ENCODE results near the gene SLC6A1.

Gene SLC6A1

DNA sequence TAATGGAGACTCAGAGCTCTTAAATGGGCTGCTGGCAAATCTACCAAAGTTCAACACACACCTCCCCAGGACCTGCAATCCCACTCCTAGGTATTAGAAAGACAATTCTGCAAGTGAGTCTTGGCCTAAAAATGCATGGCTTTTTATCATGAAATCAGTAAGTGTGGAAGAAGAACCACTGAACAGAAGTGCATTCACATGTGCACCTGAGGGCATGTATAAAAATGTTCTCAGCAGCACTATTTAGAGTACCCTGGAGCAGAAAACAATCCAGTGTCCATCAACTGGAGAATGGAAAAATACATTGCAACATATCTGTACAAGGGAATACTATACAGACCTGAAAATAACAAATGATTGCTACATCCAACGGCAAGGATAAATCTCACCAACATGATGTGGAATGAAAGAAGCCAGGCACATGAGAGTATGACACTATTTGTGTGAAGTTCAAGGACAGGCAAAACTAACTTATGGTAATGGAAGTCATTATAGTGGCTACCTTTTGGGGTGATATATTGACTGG lies 8.1 kb upstream of the SLC6A1 start:
- H3K4me3 ChIP-seq (ENCODE audit: low read depth, low read length), result no peak overlapping the region
- TF ChIP-seq, protein P1, sequence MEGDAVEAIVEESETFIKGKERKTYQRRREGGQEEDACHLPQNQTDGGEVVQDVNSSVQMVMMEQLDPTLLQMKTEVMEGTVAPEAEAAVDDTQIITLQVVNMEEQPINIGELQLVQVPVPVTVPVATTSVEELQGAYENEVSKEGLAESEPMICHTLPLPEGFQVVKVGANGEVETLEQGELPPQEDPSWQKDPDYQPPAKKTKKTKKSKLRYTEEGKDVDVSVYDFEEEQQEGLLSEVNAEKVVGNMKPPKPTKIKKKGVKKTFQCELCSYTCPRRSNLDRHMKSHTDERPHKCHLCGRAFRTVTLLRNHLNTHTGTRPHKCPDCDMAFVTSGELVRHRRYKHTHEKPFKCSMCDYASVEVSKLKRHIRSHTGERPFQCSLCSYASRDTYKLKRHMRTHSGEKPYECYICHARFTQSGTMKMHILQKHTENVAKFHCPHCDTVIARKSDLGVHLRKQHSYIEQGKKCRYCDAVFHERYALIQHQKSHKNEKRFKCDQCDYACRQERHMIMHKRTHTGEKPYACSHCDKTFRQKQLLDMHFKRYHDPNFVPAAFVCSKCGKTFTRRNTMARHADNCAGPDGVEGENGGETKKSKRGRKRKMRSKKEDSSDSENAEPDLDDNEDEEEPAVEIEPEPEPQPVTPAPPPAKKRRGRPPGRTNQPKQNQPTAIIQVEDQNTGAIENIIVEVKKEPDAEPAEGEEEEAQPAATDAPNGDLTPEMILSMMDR (IDR thresholded peaks at IDR 0.05; ENCODE audit: low read depth, low read length), result no peak
- TF ChIP-seq POLR2A (IDR thresholded peaks at IDR 0.05; ENCODE audit: extremely low read depth, insufficient read length) (no peak), MYC (IDR thresholded peaks at IDR 0.05; ENCODE audit: low read depth, low read length) (no peak)
- DNase-seq (ENCODE audit: low read depth), result no peak

DNA sequence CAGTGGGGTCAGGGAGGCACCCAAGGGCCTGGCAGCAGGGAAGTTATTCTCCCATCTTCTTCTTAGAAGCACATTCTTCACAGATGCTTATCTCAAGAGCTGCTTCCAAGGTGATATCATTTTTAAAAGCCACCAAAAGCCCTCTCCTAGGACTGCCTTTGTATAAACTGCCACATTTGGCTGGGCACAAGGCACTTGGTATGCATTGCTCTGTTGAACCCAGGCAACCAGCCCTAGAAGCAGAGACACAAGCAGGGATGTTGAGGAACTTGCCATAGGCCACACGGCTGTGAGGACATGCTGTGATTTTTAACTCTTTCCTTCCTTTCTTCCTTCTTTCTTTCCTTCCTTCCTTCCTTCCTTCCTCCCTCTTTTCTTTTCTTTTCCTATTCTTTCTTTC lies 7.4 kb upstream of the SLC6A1 start:
- no peak overlapping the region for H3K4me3 ChIP-seq (ENCODE audit: low read depth, low read length)
- DNase-seq (ENCODE audit: low read depth), result no peak
- TF ChIP-seq, protein P1 (IDR thresholded peaks at IDR 0.05; ENCODE audit: low read depth, low read length), result no peak
- TF ChIP-seq, protein P2, sequence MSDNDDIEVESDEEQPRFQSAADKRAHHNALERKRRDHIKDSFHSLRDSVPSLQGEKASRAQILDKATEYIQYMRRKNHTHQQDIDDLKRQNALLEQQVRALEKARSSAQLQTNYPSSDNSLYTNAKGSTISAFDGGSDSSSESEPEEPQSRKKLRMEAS (IDR thresholded peaks at IDR 0.05; ENCODE audit: low read depth, low read length), result no peak
- TF ChIP-seq MYC (IDR thresholded peaks at IDR 0.05; ENCODE audit: low read depth, low read length) (no peak), POLR2A (IDR thresholded peaks at IDR 0.05; ENCODE audit: extremely low read depth, insufficient read length) (no peak)

DNA sequence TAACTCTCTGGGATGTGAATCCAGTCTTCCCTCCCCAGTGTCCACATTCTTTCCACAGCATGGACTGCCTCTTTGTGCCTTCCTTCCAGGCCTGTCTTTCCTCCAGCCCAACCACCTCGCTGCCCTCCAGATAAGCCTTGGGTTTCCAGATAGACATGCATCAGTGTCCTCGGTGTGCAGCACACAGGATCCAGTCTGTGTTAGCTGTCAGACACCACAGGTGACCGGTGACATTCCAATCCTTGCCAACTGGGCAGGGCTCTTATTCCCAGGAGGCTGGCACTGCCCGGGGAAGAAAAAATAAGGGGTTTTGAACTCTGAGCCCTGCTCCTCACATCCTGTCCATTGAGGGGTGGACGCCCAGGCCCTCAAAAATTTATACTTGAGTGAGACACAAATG lies 6.0 kb upstream of the SLC6A1 start:
- TF ChIP-seq POLR2A (IDR thresholded peaks at IDR 0.05; ENCODE audit: extremely low read depth, insufficient read length), result no peak
- TF ChIP-seq, protein P1 (IDR thresholded peaks at IDR 0.05; ENCODE audit: low read depth, low read length), result no peak
- DNase-seq (ENCODE audit: low read depth), result no peak
- no peak overlapping the region for H3K4me3 ChIP-seq (ENCODE audit: low read depth, low read length)

DNA sequence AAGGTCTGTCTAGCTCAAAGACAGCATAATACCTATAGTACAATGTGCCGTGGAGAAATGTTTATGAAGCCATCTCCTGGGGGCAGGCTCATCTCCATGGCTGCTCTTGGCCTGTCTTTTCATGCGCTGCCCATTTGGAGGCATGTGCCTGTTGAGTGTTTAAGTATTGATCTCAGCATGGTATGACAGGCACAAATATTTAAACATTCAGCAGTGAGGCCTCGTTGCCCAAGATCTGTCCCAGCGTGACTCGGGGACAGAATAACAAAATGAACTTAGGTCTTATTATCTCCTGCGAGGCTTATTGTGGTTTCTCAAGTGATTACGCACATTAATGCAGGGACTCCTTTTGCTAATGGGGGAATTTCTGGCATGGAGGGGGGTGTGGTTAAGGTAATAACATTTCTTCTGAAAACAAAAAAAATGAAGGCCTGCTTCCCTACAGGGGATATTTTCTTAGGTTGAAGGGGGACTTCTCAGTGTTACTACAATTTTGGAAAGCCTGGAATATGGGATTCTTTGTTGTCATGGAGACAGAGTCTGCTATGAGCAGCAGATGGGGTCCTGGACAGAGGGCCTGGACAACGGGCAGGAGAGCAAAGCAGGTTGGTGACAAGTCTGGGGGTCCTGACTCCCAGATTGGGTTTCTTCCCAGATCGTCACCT lies 4.4 kb upstream of the SLC6A1 start:
- DNase-seq (ENCODE audit: low read depth), result no peak
- TF ChIP-seq, protein P1 (IDR thresholded peaks at IDR 0.05; ENCODE audit: low read depth, low read length), result no peak
- TF ChIP-seq, protein P2 (IDR thresholded peaks at IDR 0.05; ENCODE audit: low read depth, low read length), result no peak
- TF ChIP-seq POLR2A (IDR thresholded peaks at IDR 0.05; ENCODE audit: extremely low read depth, insufficient read length) (no peak), MYC (IDR thresholded peaks at IDR 0.05; ENCODE audit: low read depth, low read length) (no peak)
- no peak overlapping the region for H3K4me3 ChIP-seq (ENCODE audit: low read depth, low read length)

DNA sequence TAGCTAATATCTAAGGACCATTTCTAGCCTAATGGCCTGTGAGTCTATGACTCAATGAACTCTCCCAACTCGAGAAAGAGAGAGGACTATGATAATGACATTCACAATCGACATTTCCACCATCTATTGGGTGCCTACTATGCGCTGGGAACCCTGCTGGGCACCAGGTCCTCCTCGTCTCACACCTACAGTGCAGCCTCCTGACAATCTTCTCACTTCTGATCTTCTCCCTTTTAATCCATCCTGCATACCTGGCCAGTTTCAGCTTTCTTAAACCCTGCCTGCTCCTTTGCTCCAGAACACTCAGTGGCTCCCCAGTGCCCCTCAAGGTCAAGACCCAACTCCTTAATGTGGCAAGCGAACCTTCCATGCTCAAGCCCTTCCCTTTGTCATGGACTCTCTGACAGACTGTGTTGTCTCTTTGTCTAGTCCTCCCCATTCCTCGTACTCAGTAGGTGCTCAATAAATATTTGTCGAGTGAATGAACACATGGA lies 3.5 kb upstream of the SLC6A1 start:
- no peak for TF ChIP-seq POLR2A (IDR thresholded peaks at IDR 0.05; ENCODE audit: extremely low read depth, insufficient read length)
- no peak for TF ChIP-seq MYC (IDR thresholded peaks at IDR 0.05; ENCODE audit: low read depth, low read length)
- TF ChIP-seq, protein P1 (IDR thresholded peaks at IDR 0.05; ENCODE audit: low read depth, low read length), result no peak
- TF ChIP-seq, protein P2 (IDR thresholded peaks at IDR 0.05; ENCODE audit: low read depth, low read length), result no peak

More for the DNA sequence above, 3.5 kb upstream of the SLC6A1 start:
- H3K4me3 ChIP-seq (ENCODE audit: low read depth, low read length), result no peak overlapping the region
- no peak for DNase-seq (ENCODE audit: low read depth)

Data from NB4 (cell line).